Stimulated activated CD4-positive, alpha-beta T cell treated with anti-CD3 and anti-CD28 coated beads, Interleukin-12 subunit alpha, Interleukin-12 subunit beta, amount 100 ng/mL, for 4 hours (primary cell): Measurements from ENCODE around the gene FAT4.

Experiments used
- DNase-seq: peaks from one replicate; pipeline ENCODE4 v3.0.0-alpha.2; 2020

The FAT4 gene

DNA sequence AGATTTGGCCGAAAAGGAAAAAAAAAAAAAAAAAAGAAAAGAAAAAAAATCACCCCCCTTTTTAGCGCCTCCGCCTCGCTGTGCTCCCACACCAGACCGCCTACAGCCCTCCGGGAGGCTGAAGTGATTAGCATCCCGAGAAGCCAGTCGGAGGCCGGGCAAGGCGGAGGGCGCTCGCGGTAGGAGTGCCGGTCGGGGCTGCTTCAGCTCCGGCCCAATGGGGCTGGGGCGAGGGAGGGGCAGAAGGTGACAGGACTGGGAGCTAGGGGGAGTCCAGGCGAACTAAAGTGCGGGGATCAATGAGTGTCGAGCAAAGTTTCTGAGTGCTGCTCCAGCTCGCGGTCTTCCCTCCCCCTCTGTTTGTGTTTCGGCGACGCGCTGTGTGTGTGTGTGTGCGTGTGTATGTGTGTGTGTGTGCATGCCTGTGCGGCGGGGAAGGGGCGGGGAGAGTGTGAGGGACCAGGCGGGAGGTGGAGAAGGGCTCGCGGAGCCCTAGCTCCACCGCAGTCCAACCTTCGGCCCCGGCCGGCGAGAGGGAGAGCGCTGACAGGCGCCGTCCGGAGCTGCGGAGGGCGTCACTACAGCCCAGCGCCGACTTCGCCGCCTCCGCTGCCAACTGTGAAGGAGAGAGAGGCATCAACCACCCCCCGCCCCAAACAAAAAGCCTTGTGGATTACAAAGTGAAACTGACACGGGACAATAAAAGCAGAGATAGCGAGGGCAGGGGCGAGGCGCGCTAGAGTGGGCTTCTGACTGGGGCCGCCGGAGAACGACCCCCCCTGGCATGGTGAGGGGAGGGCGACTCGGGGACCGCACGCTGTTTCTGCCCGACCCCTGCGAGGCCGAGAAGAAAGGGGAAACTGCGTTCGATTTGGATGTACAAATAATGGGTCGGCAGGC lies at the start of gene FAT4:
Gene FAT4 (plus strand): TSS at position 280 of the 900 bp plus-strand sequence. CDS start 1,457 bp downstream, outside the sequence.
- DNase-seq, result peak; percentile 19

DNA sequence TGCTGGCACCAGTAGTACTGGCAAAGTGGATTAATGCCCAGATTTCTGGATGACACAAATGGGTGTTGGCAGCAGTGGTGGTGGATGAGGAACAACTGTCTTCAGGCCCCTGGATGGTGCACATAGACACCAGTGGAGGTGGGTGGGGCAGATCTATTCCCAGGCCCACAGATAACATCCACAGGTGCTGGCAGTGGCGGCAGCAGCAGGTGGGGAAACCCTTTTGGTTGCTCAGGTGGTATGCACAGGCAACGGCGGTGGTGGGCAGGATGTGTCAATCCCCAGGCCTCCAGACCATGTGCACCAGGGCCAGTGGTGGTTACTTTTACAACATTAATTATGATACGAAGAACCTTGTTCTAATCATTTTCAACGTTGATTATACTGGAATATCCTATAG lies 48.9 kb upstream of the FAT4 start:
- DNase-seq, result no peak

- DNase-seq, result no peak
These were observed 47.7 kb upstream of the FAT4 start for GRCh38 chr4:125266901-125267604.

GRCh38 chr4:125267630-125268029 lies 47.1 kb upstream of the FAT4 start:
- no peak for DNase-seq

DNA sequence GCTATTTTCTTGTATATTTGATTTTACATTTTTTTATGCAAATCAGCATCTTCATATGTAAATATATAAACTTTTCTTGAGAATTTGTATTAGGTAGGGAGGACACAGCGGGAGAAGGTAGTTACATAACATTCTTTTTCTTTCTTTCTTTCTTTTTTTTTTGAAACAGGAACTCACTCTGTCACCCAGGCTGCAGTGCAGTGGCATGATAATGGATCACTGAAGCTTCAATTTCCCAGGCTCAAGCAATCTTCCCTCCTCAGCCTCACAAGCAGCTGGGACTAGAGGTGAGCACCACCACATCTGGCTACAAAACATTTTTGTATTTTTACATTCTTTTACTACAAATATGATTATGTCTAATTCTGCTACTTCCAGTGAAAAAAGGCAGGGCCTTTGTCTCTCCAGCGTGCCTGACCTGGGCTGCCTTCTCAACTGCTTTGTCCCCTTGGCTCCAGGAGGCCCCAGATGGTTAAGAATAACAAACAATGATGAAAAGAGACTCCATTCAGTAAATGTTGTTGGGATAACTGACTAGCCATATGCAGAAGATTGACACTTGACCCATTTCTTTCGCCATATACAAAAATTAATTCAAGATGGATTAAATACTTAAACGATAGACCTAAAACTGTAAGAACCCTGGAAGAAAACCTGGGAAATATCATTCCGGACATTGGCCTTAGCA lies 46.5 kb upstream of the FAT4 start:
- no peak for DNase-seq

DNA sequence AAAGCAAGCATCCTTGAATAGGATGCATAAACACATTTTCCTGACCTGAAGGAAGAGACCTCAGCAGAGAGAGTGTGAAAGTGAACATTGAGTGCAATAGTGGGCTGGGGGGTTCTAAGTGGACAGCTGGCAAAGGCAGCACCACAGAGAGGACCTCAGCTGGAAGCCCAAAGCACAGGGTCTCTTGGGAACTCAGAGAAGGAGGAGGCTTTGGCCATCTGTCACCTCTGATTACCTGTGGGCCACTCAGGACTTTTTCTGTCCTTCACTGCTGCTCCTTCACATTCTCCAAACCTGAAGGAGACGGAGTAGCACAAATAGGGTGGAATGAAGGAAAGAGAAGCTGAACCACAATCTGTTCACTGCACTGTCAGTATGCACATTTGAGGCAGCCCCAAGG lies 37.9 kb upstream of the FAT4 start:
- DNase-seq, result no peak

DNA sequence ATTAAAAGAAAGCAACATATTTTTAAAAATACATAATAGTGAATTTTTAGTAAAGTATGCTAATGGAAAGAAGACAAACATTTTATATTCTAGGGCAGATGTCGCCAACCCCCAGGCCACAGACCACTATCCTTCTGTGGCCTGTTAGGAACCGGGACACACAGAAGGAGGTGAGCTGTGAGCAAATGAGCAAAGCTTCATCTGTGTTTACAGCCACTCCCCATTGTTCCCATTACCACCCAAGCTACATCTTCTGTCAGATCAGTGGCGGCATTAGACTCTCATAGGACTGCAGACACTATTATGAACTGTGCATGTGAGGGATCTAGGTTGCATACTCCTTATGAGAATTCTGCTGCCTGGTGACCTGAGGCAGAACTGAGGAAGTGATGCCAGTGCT lies 37.0 kb upstream of the FAT4 start:
- DNase-seq, result no peak

DNA sequence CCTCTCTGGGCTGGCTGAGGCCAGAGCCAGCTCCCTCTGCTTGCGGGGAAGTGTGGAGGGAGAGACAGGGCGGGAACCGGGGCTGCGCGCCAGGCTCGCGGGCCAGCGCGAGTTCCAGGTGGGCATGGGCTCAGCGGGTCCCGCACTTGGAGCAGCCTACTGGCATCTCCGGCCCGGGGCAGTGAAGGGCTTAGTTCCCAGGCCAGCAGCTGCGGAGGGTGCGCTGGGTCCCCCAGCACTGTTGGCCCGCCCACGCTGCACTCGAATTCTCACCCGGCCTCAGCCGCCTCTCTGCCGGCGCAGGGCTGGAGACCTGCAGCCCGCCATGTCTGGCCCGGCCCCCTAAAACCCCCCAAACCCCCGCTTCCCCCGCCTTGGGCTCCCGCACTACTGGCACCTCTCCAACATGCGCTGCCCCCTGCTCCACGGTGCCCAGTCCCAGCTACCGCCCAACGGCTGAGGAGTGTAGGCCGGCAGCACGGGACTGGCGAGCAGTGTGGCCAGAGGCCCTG lies 33.8 kb upstream of the FAT4 start:
- no peak for DNase-seq

- DNase-seq, result no peak
These were observed 31.0 kb upstream of the FAT4 start for GRCh38 chr4:125283707-125284279.

- DNase-seq, result no peak
These were observed 17.6 kb upstream of the FAT4 start for GRCh38 chr4:125297116-125297515.

DNA sequence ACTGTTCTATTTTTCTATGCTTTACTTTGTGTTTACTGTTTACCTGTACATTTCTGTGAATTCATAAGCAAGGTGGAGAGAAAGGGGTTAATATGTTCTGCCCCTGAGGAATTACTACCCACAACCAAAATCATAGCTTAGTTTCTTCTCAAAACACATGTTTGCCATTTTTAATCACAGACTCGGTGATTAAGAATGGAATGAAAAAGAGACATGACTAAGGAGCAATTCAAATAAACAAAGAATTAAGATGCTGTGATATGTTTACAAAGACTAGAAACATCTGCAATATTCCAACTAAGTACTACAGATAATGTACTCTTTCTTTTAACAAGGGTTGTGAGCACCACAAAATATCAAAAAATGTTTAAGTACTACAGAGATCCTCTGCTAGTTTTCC lies 11.7 kb upstream of the FAT4 start:
- no peak for DNase-seq

- DNase-seq, result no peak
These were observed 10.9 kb upstream of the FAT4 start for GRCh38 chr4:125303821-125304220.

- DNase-seq, result no peak
These were observed 8.6 kb upstream of the FAT4 start for GRCh38 chr4:125306112-125306511.

DNA sequence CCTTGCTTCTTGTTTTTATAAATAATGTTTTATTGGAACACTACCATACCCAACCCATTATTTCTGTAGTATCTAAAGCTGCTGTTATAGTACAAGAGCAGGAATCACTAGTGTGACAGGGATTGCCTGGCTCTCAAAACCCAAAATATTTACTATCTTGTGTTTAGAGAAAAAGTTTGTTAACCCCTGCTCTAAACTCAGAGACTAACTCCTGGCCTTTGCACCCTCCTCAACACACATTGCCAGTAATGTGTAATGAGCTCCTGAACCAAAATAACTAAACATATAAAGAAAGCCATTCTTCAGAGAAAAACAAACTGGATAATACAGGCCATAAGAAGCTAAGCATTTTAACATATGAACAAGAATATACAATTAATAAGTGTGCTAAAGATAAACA lies 8.2 kb upstream of the FAT4 start:
- DNase-seq, result no peak

GRCh38 chr4:125311503-125311902 lies 3.3 kb upstream of the FAT4 start:
- DNase-seq, result no peak

GRCh38 chr4:125313497-125313896 lies 1.3 kb upstream of the FAT4 start:
- DNase-seq, result no peak

- no peak for DNase-seq
These were observed 627 bp upstream of the FAT4 start for GRCh38 chr4:125313989-125314667.

- no peak for DNase-seq
These were observed 1.0 kb downstream of the FAT4 start for GRCh38 chr4:125315576-125316400.

- DNase-seq, result no peak
These were observed 1.6 kb downstream of the FAT4 start for GRCh38 chr4:125316401-125316790.

DNA sequence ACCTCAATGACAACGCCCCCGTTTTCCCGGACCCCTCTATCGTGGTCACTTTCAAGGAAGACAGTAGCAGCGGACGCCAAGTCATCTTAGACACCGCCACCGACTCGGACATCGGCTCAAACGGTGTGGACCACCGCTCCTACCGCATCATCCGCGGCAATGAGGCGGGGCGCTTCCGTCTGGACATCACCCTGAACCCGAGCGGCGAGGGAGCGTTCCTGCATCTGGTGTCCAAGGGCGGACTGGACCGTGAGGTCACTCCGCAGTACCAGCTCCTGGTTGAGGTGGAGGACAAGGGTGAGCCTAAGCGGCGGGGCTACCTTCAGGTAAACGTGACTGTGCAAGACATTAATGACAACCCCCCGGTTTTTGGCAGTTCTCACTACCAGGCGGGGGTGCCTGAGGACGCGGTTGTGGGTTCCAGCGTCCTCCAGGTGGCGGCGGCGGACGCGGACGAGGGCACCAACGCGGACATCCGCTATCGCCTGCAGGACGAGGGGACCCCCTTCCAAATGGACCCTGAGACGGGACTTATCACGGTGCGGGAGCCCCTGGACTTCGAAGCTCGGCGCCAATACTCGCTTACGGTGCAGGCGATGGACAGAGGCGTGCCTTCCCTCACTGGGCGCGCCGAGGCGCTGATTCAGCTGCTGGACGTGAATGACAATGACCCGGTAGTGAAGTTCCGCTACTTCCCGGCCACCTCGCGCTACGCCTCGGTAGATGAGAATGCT lies 2.2 kb downstream of the FAT4 start:
- DNase-seq, result no peak

- no peak for DNase-seq
These were observed 2.7 kb downstream of the FAT4 start for GRCh38 chr4:125317525-125317877.
